ENCODE data around the gene CLBA1. TPM values are rescaled to one million over a fixed set of nuclear protein-coding genes. Genes with fewer than 3 reads are reported as not detected.
"Not testable (repeated sequence)": the region's sequence is repeated elsewhere in the genome, so short reads cannot be mapped to it uniquely, and the experiment has no call there.

The CLBA1 gene
- total and polyA plus RNA-seq, 9 of the 15 experiments (the other 6 are each of a cell fraction or from before 2014, with no cell fraction given): 0.04 to 3.9 (median 2.6) TPM

DNA sequence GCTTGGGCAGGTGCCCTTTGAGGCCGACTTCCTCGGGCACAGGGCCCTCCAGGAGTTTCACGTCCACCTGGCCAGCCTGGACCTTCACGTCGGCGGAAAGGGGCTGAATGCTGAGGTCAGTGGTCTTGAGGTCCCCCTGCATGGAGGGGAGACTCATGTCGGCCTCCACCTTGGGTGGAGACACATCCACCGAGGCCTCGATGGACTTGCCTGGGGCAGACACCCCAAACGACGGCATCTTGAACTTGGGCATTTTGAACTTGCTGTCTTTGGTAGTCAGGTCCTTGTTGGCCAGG, 36.9 kb upstream of the CLBA1 start (continued):
- TF ChIP-seq CHCHD3 (CRISPR knock-in tag; IDR thresholded peaks at IDR 0.05) (no peak), ZZZ3 (IDR thresholded peaks at IDR 0.05) (no peak)

- H3K9me1 ChIP-seq (ENCODE audit: control insufficient read depth, insufficient read depth, low read length); FAIRE-seq; H3K79me2 ChIP-seq (ENCODE audit: control insufficient read depth, insufficient read depth, low read length); ATAC-seq; H3K36me3 ChIP-seq (ENCODE audit: control insufficient read depth, insufficient read depth, low read length); H3K9ac ChIP-seq (ENCODE audit: insufficient read depth in 1 of 2, low read depth in 2 of 2, low read length in 2 of 2); H3K9me3 ChIP-seq (replicated peaks; ENCODE audit: control insufficient read depth, insufficient read depth, low read depth, low read length); BruUV-seq (replicated peaks); H3K27ac ChIP-seq (ENCODE audit: extremely low read depth, low read depth, low read length); H3K4me3 ChIP-seq; H3K4me1 ChIP-seq (replicated peaks in 1 of 2; ENCODE audit: control insufficient read depth in 2 of 2, insufficient read depth in 2 of 2, low read length in 2 of 2); H3K4me2 ChIP-seq (ENCODE audit: insufficient read depth, low read length); H2AFZ ChIP-seq (ENCODE audit: low read depth, low read length); in situ Hi-C loops (cut with MboI); CTCF ChIA-PET (ENCODE audit: low intra/inter-chr PET ratio); H4K20me1 ChIP-seq (replicated peaks; ENCODE audit: control insufficient read depth, insufficient read depth, low read length); intact Hi-C loops (cut with micrococcal nuclease); DNase-seq (ENCODE audit: extremely low read depth in 1 of 4, low spot score in 3 of 4): not testable (repeated sequence)
- POLR2A ChIA-PET: interaction anchor here (0.6 to 0.9 kb wide), 2 partner anchors 25 to 50 kb away, joined by 3 to 5 read pairs; partner anchors contain the start of gene PLD4
- WGBS (ENCODE audit: insufficient coverage, low coverage, missing lambda C conversion rate): 11% methylated on average over 15 of the region's 24 CpGs
- peaks cover 2 to 42% of the 10 kb centered on the region in 2 experiments; a peak in 4 of 5 replicates for H3K27me3 ChIP-seq (ENCODE audit: control insufficient read depth in 2 of 2, insufficient read depth in 2 of 2, low read length in 2 of 2)
Measured at GRCh38 chr14:104949406-104949955, 36.1 kb upstream of the CLBA1 start.

DNA sequence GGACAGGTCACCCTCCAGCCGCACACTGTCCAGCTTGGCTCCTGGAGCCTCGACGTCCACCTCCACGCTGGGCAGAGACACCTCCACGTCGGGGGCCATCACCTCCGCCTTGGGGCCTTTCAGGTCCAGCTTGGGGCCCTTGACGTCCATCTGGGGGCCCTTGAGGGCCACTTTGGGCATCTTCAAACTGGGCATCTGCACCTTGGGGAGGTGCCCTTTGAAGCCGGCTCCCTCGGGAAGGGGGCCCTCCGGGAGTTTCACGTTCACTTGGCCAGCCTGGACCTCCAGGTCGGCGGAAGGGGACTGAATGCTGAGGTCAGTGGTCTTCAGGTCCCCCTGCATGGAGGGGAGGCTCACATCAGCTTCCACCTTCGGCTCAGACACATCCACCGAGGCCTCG, 35.6 kb upstream of the CLBA1 start:
- CTCF ChIA-PET (ENCODE audit: low intra/inter-chr PET ratio): no interaction called here
- intact Hi-C loops (cut with micrococcal nuclease) (no loop called here), in situ Hi-C loops (cut with MboI) (no loop called here)
- no peaks in the 10 kb centered on the region for H3K36me3 ChIP-seq (ENCODE audit: control insufficient read depth, insufficient read depth, low read length)
- no peak overlapping the region for H3K27ac ChIP-seq (ENCODE audit: extremely low read depth, low read depth, low read length)
- no peak for DNase-seq (ENCODE audit: extremely low read depth in 1 of 4, low spot score in 3 of 4)
- H3K27me3 ChIP-seq (ENCODE audit: control insufficient read depth in 2 of 2, insufficient read depth in 2 of 2, low read length in 2 of 2): peaks cover 2 to 47% of the 10 kb centered on the region in 2 experiments; a peak in 4 of 5 replicates
- H3K9me3 ChIP-seq (replicated peaks; ENCODE audit: control insufficient read depth, insufficient read depth, low read depth, low read length): no peaks in the 10 kb centered on the region
- no peak overlapping the region for H3K4me2 ChIP-seq (ENCODE audit: insufficient read depth, low read length)
- H4K20me1 ChIP-seq (replicated peaks; ENCODE audit: control insufficient read depth, insufficient read depth, low read length): no peaks in the 10 kb centered on the region
- FAIRE-seq: no peak
- H3K9me1 ChIP-seq (ENCODE audit: control insufficient read depth, insufficient read depth, low read length): no peaks in the 10 kb centered on the region
- no peaks in the 10 kb centered on the region for H3K4me1 ChIP-seq (replicated peaks in 1 of 2; ENCODE audit: control insufficient read depth in 2 of 2, insufficient read depth in 2 of 2, low read length in 2 of 2)
- H3K79me2 ChIP-seq (ENCODE audit: control insufficient read depth, insufficient read depth, low read length): no peaks in the 10 kb centered on the region
- no peak for ATAC-seq
- POLR2A ChIA-PET: interaction anchor here (0.6 kb wide), 1 partner anchor 49 kb away, joined by 5 read pairs; no protein-coding TSS in a partner anchor
- 4% methylated on average over 9 of the region's 17 CpGs for WGBS (ENCODE audit: insufficient coverage, low coverage, missing lambda C conversion rate)
- H2AFZ ChIP-seq (ENCODE audit: low read depth, low read length): no peak overlapping the region
- H3K9ac ChIP-seq (ENCODE audit: insufficient read depth in 1 of 2, low read depth in 2 of 2, low read length in 2 of 2): no peak overlapping the region
- H3K4me3 ChIP-seq: no peak overlapping the region
- no TSS peak for BruUV-seq (replicated peaks)
- TF ChIP-seq ZNF77 (CRISPR knock-in tag; IDR thresholded peaks at IDR 0.05) (no peak), KAT2B (IDR thresholded peaks at IDR 0.05; ENCODE audit: low read depth, low read length) (no peak), NR2C2 (CRISPR knock-in tag; IDR thresholded peaks at IDR 0.05) (no peak), NR2C2 (tag; IDR thresholded peaks at IDR 0.05) (no peak)
- TF ChIP-seq, protein P1, sequence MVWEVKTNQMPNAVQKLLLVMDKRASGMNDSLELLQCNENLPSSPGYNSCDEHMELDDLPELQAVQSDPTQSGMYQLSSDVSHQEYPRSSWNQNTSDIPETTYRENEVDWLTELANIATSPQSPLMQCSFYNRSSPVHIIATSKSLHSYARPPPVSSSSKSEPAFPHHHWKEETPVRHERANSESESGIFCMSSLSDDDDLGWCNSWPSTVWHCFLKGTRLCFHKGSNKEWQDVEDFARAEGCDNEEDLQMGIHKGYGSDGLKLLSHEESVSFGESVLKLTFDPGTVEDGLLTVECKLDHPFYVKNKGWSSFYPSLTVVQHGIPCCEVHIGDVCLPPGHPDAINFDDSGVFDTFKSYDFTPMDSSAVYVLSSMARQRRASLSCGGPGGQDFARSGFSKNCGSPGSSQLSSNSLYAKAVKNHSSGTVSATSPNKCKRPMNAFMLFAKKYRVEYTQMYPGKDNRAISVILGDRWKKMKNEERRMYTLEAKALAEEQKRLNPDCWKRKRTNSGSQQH (CRISPR knock-in tag; IDR thresholded peaks at IDR 0.05): no peak
- TF ChIP-seq, protein P2, sequence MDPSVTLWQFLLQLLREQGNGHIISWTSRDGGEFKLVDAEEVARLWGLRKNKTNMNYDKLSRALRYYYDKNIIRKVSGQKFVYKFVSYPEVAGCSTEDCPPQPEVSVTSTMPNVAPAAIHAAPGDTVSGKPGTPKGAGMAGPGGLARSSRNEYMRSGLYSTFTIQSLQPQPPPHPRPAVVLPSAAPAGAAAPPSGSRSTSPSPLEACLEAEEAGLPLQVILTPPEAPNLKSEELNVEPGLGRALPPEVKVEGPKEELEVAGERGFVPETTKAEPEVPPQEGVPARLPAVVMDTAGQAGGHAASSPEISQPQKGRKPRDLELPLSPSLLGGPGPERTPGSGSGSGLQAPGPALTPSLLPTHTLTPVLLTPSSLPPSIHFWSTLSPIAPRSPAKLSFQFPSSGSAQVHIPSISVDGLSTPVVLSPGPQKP (CRISPR knock-in tag; IDR thresholded peaks at IDR 0.05): no peak

All from K562 (cell line).